ENCODE results near the gene CWF19L1. TPM values are rescaled to one million over a fixed set of nuclear protein-coding genes. Genes with fewer than 3 reads are reported as not detected.

Gene CWF19L1
- total RNA-seq, 1 donor from 2014 or later = 18.9 TPM

DNA sequence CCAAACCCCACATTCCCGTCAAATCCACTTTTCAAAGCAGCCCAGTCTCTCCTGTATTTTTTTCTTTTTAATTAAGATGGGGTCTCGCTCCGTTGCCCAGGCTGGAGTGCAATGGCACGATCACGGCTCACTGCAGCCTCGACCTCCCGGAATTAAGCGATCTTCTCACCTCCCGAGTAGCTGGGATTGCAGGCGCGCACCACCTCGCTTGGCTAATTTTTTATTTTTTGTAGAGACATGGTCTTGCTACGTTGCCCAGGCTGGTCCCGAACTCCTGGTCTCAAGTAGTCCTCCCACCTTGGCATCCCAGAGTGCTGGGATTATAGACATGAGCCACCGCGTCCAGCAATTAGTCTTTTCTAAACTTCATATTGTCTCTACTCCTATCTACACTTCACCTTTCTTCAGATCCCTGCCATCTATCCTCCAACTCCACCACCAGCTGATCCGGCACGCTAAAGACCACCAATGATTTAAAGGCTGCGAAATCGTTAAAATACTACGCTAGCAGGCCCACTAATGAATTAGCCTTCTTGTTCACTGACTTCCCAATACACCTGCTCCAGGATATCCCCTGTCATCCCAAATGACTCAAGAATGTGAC, 37.5 kb downstream of the CWF19L1 start:
- peak overlapping the region; percentile 96 for H3K4me3 Mint-ChIP-seq (ENCODE audit: unreplicated experiment)
- peaks cover 15% of the 10 kb centered on the region for H3K36me3 Mint-ChIP-seq (ENCODE audit: unreplicated experiment)
- no peak for DNase-seq (ENCODE audit: extremely low spot score, unreplicated experiment)
- TF ChIP-seq, protein P1, sequence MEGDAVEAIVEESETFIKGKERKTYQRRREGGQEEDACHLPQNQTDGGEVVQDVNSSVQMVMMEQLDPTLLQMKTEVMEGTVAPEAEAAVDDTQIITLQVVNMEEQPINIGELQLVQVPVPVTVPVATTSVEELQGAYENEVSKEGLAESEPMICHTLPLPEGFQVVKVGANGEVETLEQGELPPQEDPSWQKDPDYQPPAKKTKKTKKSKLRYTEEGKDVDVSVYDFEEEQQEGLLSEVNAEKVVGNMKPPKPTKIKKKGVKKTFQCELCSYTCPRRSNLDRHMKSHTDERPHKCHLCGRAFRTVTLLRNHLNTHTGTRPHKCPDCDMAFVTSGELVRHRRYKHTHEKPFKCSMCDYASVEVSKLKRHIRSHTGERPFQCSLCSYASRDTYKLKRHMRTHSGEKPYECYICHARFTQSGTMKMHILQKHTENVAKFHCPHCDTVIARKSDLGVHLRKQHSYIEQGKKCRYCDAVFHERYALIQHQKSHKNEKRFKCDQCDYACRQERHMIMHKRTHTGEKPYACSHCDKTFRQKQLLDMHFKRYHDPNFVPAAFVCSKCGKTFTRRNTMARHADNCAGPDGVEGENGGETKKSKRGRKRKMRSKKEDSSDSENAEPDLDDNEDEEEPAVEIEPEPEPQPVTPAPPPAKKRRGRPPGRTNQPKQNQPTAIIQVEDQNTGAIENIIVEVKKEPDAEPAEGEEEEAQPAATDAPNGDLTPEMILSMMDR (IDR thresholded peaks at IDR 0.05) = no peak
- H3K27ac Mint-ChIP-seq (ENCODE audit: unreplicated experiment) = peak overlapping the region; percentile 95
- peaks cover 28% of the 10 kb centered on the region for H3K4me1 Mint-ChIP-seq (ENCODE audit: unreplicated experiment)
- no peaks in the 10 kb centered on the region for H3K9me3 Mint-ChIP-seq (ENCODE audit: unreplicated experiment)
- H3K27me3 Mint-ChIP-seq (ENCODE audit: unreplicated experiment) = no peaks in the 10 kb centered on the region

DNA sequence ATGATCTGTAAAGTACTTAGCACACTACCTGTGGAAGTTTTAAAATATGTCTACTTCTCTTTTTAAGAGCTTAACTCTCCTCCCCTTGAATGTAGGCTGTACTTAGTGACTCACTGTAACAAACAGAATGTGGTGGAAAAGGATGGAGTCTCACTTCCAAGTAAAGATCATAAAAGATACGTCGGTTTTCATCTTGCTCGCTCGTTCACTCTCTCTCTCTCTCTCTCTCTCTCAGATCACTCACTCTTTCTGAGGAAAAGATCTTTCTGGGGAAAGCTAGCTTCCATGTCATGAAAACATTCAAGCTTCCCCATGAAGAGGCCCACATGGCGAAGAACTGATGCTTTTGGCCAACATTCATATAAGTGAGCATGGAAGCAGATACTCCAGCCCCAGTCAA, 43.6 kb downstream of the CWF19L1 start:
- DNase-seq (ENCODE audit: extremely low spot score, unreplicated experiment) = no peak
- H3K9me3 Mint-ChIP-seq (ENCODE audit: unreplicated experiment) = no peaks in the 10 kb centered on the region
- H3K36me3 Mint-ChIP-seq (ENCODE audit: unreplicated experiment) = peaks cover 37% of the 10 kb centered on the region

DNA sequence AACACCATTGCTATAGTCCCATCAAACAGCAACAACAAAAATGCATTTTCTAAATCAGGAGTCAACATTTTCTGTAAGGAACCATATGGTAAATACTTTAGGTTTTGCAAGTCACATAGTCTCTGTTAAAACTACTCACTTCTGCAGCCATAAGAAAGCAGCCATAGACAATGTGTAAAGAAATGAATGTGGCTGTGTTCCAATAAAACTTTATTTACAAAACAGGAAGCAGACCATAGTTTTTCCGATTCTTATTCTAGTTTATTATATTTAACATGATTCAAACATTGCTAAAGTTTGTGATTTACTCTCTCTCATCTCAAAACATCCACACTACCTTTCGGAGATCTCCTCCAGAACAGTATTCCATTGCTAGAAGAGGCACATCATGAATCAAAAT, 44.9 kb downstream of the CWF19L1 start:
- no peaks in the 10 kb centered on the region for H3K27me3 Mint-ChIP-seq (ENCODE audit: unreplicated experiment)
- no peak overlapping the region for H3K4me3 Mint-ChIP-seq (ENCODE audit: unreplicated experiment)
- H3K9me3 Mint-ChIP-seq (ENCODE audit: unreplicated experiment) = no peaks in the 10 kb centered on the region
- H3K4me1 Mint-ChIP-seq (ENCODE audit: unreplicated experiment) = peaks cover 4% of the 10 kb centered on the region
- H3K36me3 Mint-ChIP-seq (ENCODE audit: unreplicated experiment) = peaks cover 47% of the 10 kb centered on the region
- TF ChIP-seq, protein P1 (IDR thresholded peaks at IDR 0.05) = no peak
- H3K27ac Mint-ChIP-seq (ENCODE audit: unreplicated experiment) = no peak overlapping the region
- DNase-seq (ENCODE audit: extremely low spot score, unreplicated experiment) = no peak

More for the DNA sequence above, 43.6 kb downstream of the CWF19L1 start:
- Mint-ChIP-seq H3K4me3 (ENCODE audit: unreplicated experiment) (no peak overlapping the region), H3K27ac (ENCODE audit: unreplicated experiment) (no peak overlapping the region), H3K4me1 (ENCODE audit: unreplicated experiment) (peaks cover 16% of the 10 kb centered on the region), H3K27me3 (ENCODE audit: unreplicated experiment) (no peaks in the 10 kb centered on the region)
- TF ChIP-seq, protein P1 (IDR thresholded peaks at IDR 0.05) = no peak

DNA sequence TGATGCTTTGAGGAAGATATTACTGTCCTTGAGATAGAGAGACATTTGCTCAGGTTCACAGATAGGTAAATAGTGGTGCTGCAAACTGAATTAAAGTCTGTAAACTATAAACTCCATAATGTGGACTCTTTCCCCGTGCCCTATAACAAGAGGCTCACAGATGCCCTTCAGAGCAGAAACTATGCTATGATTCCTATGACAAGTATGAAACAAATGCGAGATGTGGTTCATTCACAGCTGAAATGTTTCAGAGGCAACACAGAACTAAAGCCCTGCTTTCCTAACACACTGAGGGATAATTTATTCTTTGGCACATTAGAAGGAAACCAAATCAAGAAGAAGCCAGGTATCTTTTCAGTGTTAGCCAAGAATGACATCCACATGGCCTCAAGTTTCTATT, 51.4 kb downstream of the CWF19L1 start:
- DNase-seq (ENCODE audit: extremely low spot score, unreplicated experiment) = no peak
- H3K4me3 Mint-ChIP-seq (ENCODE audit: unreplicated experiment) = no peak overlapping the region
- no peaks in the 10 kb centered on the region for H3K9me3 Mint-ChIP-seq (ENCODE audit: unreplicated experiment)
- TF ChIP-seq, protein P1 (IDR thresholded peaks at IDR 0.05) = no peak
- H3K27me3 Mint-ChIP-seq (ENCODE audit: unreplicated experiment) = no peaks in the 10 kb centered on the region
- H3K27ac Mint-ChIP-seq (ENCODE audit: unreplicated experiment) = no peak overlapping the region
- H3K4me1 Mint-ChIP-seq (ENCODE audit: unreplicated experiment) = no peaks in the 10 kb centered on the region
- H3K36me3 Mint-ChIP-seq (ENCODE audit: unreplicated experiment) = peaks cover 50% of the 10 kb centered on the region

DNA sequence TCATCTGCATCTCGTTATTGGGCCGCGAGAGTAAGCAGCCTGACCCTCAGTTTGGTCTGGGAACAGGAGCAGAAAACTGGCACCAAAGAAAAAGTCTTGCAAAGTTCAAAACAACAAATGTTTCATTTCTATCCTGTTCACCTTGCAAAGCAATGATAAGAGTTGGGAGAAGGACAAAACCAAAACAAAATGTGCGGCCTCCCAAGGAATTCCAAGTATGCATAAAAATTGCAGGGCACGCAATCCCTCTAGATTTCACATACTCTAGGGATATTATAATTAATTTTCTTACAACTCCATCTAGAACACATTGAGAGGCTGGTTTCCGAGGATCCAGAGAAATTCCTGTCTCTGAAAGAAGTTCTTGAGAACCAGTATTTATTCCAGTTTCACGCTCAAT, 58.1 kb downstream of the CWF19L1 start:
- H3K4me3 Mint-ChIP-seq (ENCODE audit: unreplicated experiment) = no peak overlapping the region
- peak overlapping the region; percentile 10 for H3K27ac Mint-ChIP-seq (ENCODE audit: unreplicated experiment)
- DNase-seq (ENCODE audit: extremely low spot score, unreplicated experiment) = no peak

More for the DNA sequence above, 58.1 kb downstream of the CWF19L1 start:
- Mint-ChIP-seq H3K27me3 (ENCODE audit: unreplicated experiment) (no peaks in the 10 kb centered on the region), H3K9me3 (ENCODE audit: unreplicated experiment) (no peaks in the 10 kb centered on the region), H3K4me1 (ENCODE audit: unreplicated experiment) (peaks cover 9% of the 10 kb centered on the region), H3K36me3 (ENCODE audit: unreplicated experiment) (peaks cover 36% of the 10 kb centered on the region)
- TF ChIP-seq, protein P1 (IDR thresholded peaks at IDR 0.05) = no peak

Data from osteocyte (in vitro differentiated cells).